Astrocyte (in vitro differentiated cells and primary cell): ENCODE data around the gene NEB. TPM values are rescaled to one million over a fixed set of nuclear protein-coding genes. Genes with fewer than 3 reads are reported as not detected.
A peak's percentile ranks its signal among the peaks of the same experiment; 100 is the strongest.

Experiments
- DNase-seq: peaks from one replicate; pipeline ENCODE4 v3.0.0-alpha.2; 2010; ENCODE audit warnings: low read depth
- FAIRE-seq: peaks from 2 replicates; lab custom pipeline; 2011; peaks lifted over from hg19 to GRCh38; lab: Jason Lieb, UNC
- H2AFZ ChIP-seq: 2 replicates; pipeline ENCODE4 v1.6.0; 2012; ENCODE audit warnings: low read depth, low read length, inconsistent platforms
- H3K27ac ChIP-seq: 2 replicates; pipeline ENCODE4 v1.5.1; 2011; ENCODE audit warnings: low read depth, low read length, inconsistent platforms
- H3K27me3 ChIP-seq: 2 replicates; pipeline ENCODE4 v1.6.0; 2011; ENCODE audit warnings: low read length, inconsistent platforms; ENCODE audit not compliant: insufficient read depth
- H3K36me3 ChIP-seq: 2 replicates; pipeline ENCODE4 v1.5.1; 2011; ENCODE audit warnings: low read length, inconsistent platforms; ENCODE audit not compliant: insufficient read depth
- H3K4me1 ChIP-seq: 2 replicates; pipeline ENCODE4 v1.5.1; 2011; ENCODE audit warnings: low read length, inconsistent platforms; ENCODE audit not compliant: insufficient read depth
- H3K4me2 ChIP-seq: 2 replicates; pipeline ENCODE4 v1.6.0; 2012; ENCODE audit warnings: low read length, inconsistent platforms
- H3K4me3 ChIP-seq: 2 replicates; pipeline ENCODE4 v1.5.1; 2011; ENCODE audit warnings: low read depth, mild to moderate bottlenecking, low read length, inconsistent platforms; ENCODE audit not compliant: insufficient read depth
- H3K79me2 ChIP-seq: 2 replicates; pipeline ENCODE4 v1.6.0; 2012; ENCODE audit warnings: mild to moderate bottlenecking, low read length, inconsistent platforms; ENCODE audit not compliant: insufficient read depth
- H3K9ac ChIP-seq: 2 replicates; pipeline ENCODE4 v1.6.0; 2012; ENCODE audit warnings: mild to moderate bottlenecking, low read length, inconsistent platforms
- H3K9me3 ChIP-seq: 2 replicates; pipeline ENCODE4 v1.5.1; 2012; ENCODE audit warnings: low read depth, mild to moderate bottlenecking, low read length, inconsistent platforms; ENCODE audit not compliant: insufficient read depth
- H4K20me1 ChIP-seq: 2 replicates; pipeline ENCODE4 v1.6.0; 2012; ENCODE audit warnings: low read length, inconsistent platforms; ENCODE audit not compliant: insufficient read depth
- H3K27ac Mint-ChIP-seq: one replicate; pipeline ENCODE4 v1.8.0; 2021; ENCODE audit warnings: mild to moderate bottlenecking, mixed read lengths; ENCODE audit not compliant: unreplicated experiment
- H3K27me3 Mint-ChIP-seq: one replicate; pipeline ENCODE4 v1.8.0; 2021; ENCODE audit warnings: low read depth, mixed read lengths; ENCODE audit not compliant: unreplicated experiment
- H3K36me3 Mint-ChIP-seq: one replicate; pipeline ENCODE4 v1.8.0; 2021; ENCODE audit warnings: low read depth, mixed read lengths; ENCODE audit not compliant: unreplicated experiment
- H3K4me1 Mint-ChIP-seq: one replicate; pipeline ENCODE4 v1.8.0; 2021; ENCODE audit warnings: low read depth, mixed read lengths; ENCODE audit not compliant: unreplicated experiment
- H3K4me3 Mint-ChIP-seq: one replicate; pipeline ENCODE4 v1.8.0; 2021; ENCODE audit warnings: mild to moderate bottlenecking, moderate library complexity, mixed read lengths; ENCODE audit not compliant: unreplicated experiment
- H3K9me3 Mint-ChIP-seq: one replicate; pipeline ENCODE4 v1.8.0; 2021; ENCODE audit warnings: mild to moderate bottlenecking, mixed read lengths; ENCODE audit not compliant: unreplicated experiment
- CTCF ChIP-seq: IDR thresholded peaks from 2 replicates; pipeline ENCODE4 v1.5.1; 2011; ENCODE audit warnings: low read depth, mild to moderate bottlenecking, inconsistent platforms, low read length, moderate library complexity; ENCODE audit not compliant: insufficient read depth
- EZH2 ChIP-seq: IDR thresholded peaks from 2 replicates; pipeline ENCODE4 v1.6.1; 2012; ENCODE audit warnings: mild to moderate bottlenecking, low read length, inconsistent platforms; ENCODE audit not compliant: insufficient read depth
- total RNA-seq: library from RNA; stranded (reverse); gene quantifications from 2 replicates; pipeline ENCODE4 v1.2.1, GENCODE V29; 2021

The NEB gene
- total RNA-seq, 1 donor from 2014 or later, result 0.82 TPM

DNA sequence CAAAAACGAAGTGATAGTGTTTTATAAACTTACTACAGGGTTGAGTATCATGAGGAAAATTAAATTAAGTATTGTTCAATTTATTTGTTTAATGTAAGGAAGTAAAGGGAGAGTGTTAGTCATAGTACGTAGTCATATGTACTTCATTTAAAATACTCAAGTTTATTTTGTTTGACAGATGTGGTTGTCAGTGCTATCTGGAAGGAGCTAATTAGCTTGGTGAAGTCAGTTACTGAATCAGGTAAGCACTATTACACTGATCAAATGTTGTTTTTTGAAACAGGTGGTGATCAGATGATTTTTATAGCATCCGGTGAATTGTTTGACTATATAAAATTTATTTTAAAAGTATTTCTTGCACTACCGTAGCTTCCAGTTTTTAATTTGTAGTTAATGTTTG lies 295.8 kb downstream of the NEB start:
- Histone ChIP-seq H3K27me3 (no peaks in the 10 kb centered on the region), H3K4me3 (no peak overlapping the region), H3K27ac (no peak overlapping the region), H4K20me1 (no peaks in the 10 kb centered on the region), H3K9me3 (no peaks in the 10 kb centered on the region), H3K79me2 (no peaks in the 10 kb centered on the region), H3K4me1 (no peaks in the 10 kb centered on the region), H3K9ac (no peak overlapping the region), H3K36me3 (peaks cover 38% of the 10 kb centered on the region), H2AFZ (no peak overlapping the region), H3K4me2 (no peak overlapping the region)
- no peaks in the 10 kb centered on the region for H3K9me3 Mint-ChIP-seq
- no peak overlapping the region for H3K27ac Mint-ChIP-seq
- TF ChIP-seq EZH2 (no peak), CTCF (no peak)
- DNase-seq (no peak), FAIRE-seq (no peak)
- H3K4me1 Mint-ChIP-seq, result no peaks in the 10 kb centered on the region
- H3K27me3 Mint-ChIP-seq, result no peaks in the 10 kb centered on the region
- H3K4me3 Mint-ChIP-seq, result no peak overlapping the region
- H3K36me3 Mint-ChIP-seq, result no peaks in the 10 kb centered on the region

GRCh38 chr2:151437630-151438029 lies 296.6 kb downstream of the NEB start:
- Mint-ChIP-seq H3K4me3 (no peak overlapping the region), H3K27ac (no peak overlapping the region), H3K4me1 (no peaks in the 10 kb centered on the region), H3K27me3 (no peaks in the 10 kb centered on the region), H3K36me3 (no peaks in the 10 kb centered on the region), H3K9me3 (no peaks in the 10 kb centered on the region)
- H3K27me3 ChIP-seq, result no peaks in the 10 kb centered on the region
- TF ChIP-seq CTCF (peak; percentile 47), EZH2 (no peak)
- no peak overlapping the region for H3K9ac ChIP-seq
- FAIRE-seq, result no peak
- no peak overlapping the region for H2AFZ ChIP-seq
- H3K4me1 ChIP-seq, result no peaks in the 10 kb centered on the region
- no peaks in the 10 kb centered on the region for H3K79me2 ChIP-seq
- DNase-seq, result no peak
- H3K36me3 ChIP-seq, result peaks cover 41% of the 10 kb centered on the region
- H3K4me2 ChIP-seq, result no peak overlapping the region
- no peak overlapping the region for H3K4me3 ChIP-seq
- H3K9me3 ChIP-seq, result no peaks in the 10 kb centered on the region
- H4K20me1 ChIP-seq, result no peaks in the 10 kb centered on the region
- no peak overlapping the region for H3K27ac ChIP-seq

Other genes starting within 250 kb of the NEB start
- 65.6 and 69.7 TPM in 2 replicates for gene ARL5A, start 93.9 kb upstream of the NEB start, total RNA-seq